Cortex of kidney (tissue), 1 donor: ENCODE data around the gene VIPR1.
"Not testable (repeated sequence)": the region's sequence is repeated elsewhere in the genome, so short reads cannot be mapped to it uniquely, and the experiment has no call there.

Experiments
- DNase-seq: peaks from one replicate; lab custom pipeline; 2025; lab: John Stamatoyannopoulos, UW

VIPR1 gene

GRCh38 chr3:42578054-42578453, 75.6 kb downstream of the VIPR1 start:
- DNase-seq, result no peak

- not testable (repeated sequence) for DNase-seq
These were observed 76.9 kb downstream of the VIPR1 start for GRCh38 chr3:42579346-42579745.

GRCh38 chr3:42581400-42581708, 78.9 kb downstream of the VIPR1 start:
- no peak for DNase-seq

GRCh38 chr3:42581709-42582473, 79.4 kb downstream of the VIPR1 start, which contains the start of gene SEC22C:
Gene SEC22C, minus strand, starts transcription at chr3:42581967. Its CDS starts 12,921 bp downstream, at chr3:42569046.
- peak; percentile 47 for DNase-seq

GRCh38 chr3:42582474-42583070, 80.1 kb downstream of the VIPR1 start:
- no peak for DNase-seq
